ENCODE results near the gene CP. TPM values are rescaled to one million over a fixed set of nuclear protein-coding genes. Genes with fewer than 3 reads are reported as not detected.

The CP gene
- total RNA-seq, 1 donor from 2014 or later = 6.2 TPM

GRCh38 chr3:149145356-149145755 lies 76.3 kb downstream of the CP start:
- Histone ChIP-seq H3K9me3 (replicated peaks) (no peaks in the 10 kb centered on the region), H3K4me1 (no peaks in the 10 kb centered on the region), H3K27ac (replicated peaks) (no peak overlapping the region), H3K27me3 (ENCODE audit: low read depth) (no peaks in the 10 kb centered on the region), H3K4me3 (no peak overlapping the region), H3K36me3 (peaks cover 59% of the 10 kb centered on the region)
- no peak for DNase-seq
- TF ChIP-seq, protein P1, sequence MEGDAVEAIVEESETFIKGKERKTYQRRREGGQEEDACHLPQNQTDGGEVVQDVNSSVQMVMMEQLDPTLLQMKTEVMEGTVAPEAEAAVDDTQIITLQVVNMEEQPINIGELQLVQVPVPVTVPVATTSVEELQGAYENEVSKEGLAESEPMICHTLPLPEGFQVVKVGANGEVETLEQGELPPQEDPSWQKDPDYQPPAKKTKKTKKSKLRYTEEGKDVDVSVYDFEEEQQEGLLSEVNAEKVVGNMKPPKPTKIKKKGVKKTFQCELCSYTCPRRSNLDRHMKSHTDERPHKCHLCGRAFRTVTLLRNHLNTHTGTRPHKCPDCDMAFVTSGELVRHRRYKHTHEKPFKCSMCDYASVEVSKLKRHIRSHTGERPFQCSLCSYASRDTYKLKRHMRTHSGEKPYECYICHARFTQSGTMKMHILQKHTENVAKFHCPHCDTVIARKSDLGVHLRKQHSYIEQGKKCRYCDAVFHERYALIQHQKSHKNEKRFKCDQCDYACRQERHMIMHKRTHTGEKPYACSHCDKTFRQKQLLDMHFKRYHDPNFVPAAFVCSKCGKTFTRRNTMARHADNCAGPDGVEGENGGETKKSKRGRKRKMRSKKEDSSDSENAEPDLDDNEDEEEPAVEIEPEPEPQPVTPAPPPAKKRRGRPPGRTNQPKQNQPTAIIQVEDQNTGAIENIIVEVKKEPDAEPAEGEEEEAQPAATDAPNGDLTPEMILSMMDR (IDR thresholded peaks at IDR 0.05; ENCODE audit: borderline replicate concordance) = no peak
- intact Hi-C loops (cut with micrococcal nuclease) = no loop called here

- H3K36me3 ChIP-seq = peaks cover 46% of the 10 kb centered on the region
- no peaks in the 10 kb centered on the region for H3K27me3 ChIP-seq (ENCODE audit: low read depth)
- TF ChIP-seq, protein P1 (IDR thresholded peaks at IDR 0.05; ENCODE audit: borderline replicate concordance) = no peak
- H3K27ac ChIP-seq (replicated peaks) = no peak overlapping the region
- intact Hi-C loops (cut with micrococcal nuclease) = no loop called here
- H3K4me1 ChIP-seq = no peaks in the 10 kb centered on the region
- H3K4me3 ChIP-seq = no peak overlapping the region
- H3K9me3 ChIP-seq (replicated peaks) = no peaks in the 10 kb centered on the region
- DNase-seq = no peak
Observed at GRCh38 chr3:149142682-149143081, 78.9 kb downstream of the CP start.

DNA sequence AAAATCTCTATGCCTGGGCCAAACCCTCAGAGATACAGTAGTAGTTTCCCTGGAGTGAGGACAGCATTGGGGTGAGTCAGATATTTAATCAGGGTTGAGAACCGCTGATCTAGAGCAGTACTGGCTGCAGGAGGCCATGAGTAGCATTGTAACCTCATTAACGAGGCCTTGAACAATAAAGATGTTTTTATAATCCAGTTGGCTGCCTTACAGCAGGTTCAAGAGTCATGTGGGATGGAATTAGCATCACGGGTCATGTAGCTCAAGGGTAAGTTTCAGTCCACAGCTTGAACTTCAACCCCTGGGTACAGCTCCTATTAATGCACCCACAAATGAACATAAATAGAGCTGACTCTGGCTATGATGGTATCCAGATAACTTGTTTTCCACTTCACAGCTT lies 87.1 kb downstream of the CP start:
- H3K4me1 ChIP-seq = peaks cover 39% of the 10 kb centered on the region
- H3K27me3 ChIP-seq (ENCODE audit: low read depth) = no peaks in the 10 kb centered on the region
- no peaks in the 10 kb centered on the region for H3K9me3 ChIP-seq (replicated peaks)
- H3K36me3 ChIP-seq = no peaks in the 10 kb centered on the region
- H3K4me3 ChIP-seq = no peak overlapping the region
- intact Hi-C loops (cut with micrococcal nuclease) = no loop called here
- TF ChIP-seq, protein P1 (IDR thresholded peaks at IDR 0.05; ENCODE audit: borderline replicate concordance) = no peak
- DNase-seq = no peak
- H3K27ac ChIP-seq (replicated peaks) = no peak overlapping the region

- intact Hi-C loops (cut with micrococcal nuclease) = no loop called here
- no peaks in the 10 kb centered on the region for H3K27me3 ChIP-seq (ENCODE audit: low read depth)
- no peak overlapping the region for H3K27ac ChIP-seq (replicated peaks)
- TF ChIP-seq, protein P1 (IDR thresholded peaks at IDR 0.05; ENCODE audit: borderline replicate concordance) = no peak
- H3K36me3 ChIP-seq = no peaks in the 10 kb centered on the region
- H3K9me3 ChIP-seq (replicated peaks) = no peaks in the 10 kb centered on the region
- peaks cover 54% of the 10 kb centered on the region for H3K4me1 ChIP-seq
- H3K4me3 ChIP-seq = no peak overlapping the region
- DNase-seq = no peak
Observed at GRCh38 chr3:149131589-149131988, 90.0 kb downstream of the CP start.

DNA sequence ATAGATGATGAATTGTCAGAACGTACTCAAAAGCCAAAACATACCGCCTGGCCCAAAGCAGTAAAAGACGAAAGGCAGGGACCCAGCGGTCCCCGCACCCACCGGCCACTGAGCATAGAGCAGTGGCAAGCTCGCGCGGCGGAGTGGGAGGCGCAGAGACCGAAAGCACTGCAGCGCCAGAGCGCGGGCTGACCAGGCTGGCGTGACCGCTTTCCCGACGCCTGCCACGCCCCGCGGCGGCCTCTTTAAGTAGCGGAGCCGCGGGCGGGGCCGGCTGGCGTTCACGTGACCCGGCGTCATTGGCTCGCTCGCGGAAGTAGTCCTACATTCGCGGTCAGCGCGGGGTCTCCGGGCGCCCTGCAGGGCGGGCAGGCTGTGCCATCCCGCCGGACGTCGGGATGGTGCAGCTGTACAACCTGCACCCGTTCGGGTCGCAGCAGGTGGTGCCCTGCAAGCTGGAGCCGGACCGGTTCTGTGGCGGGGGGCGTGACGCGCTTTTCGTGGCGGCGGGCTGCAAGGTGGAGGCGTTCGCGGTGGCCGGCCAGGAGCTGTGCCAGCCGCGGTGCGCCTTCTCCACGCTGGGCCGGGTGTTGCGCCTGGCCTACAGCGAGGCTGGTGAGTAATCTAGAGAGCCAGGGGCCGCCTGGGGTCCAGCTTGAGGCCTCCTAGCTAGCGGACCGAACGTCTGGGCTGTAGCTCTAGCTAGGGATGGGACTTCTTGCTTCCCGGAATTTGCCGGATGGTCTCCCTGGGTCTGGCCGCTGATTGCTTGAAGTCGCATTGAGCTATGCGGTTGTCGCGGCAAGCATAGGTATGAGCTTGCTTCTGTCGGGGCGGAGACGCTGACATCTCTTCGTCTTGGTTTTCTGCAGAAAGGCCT lies 92.1 kb downstream of the CP start, which contains the start of gene HPS3:
TSS of gene HPS3 (plus strand) at position 313 of the 880 bp plus-strand sequence. CDS start at position 399, 86 bp downstream.
- no peaks in the 10 kb centered on the region for H3K27me3 ChIP-seq (ENCODE audit: low read depth)
- H3K27ac ChIP-seq (replicated peaks) = peak within 1 kb of the TSS; percentile 82
- peak; percentile 93 for DNase-seq
- peak within 1 kb of the TSS; percentile 77 for H3K4me3 ChIP-seq
- no peaks in the 10 kb centered on the region for H3K9me3 ChIP-seq (replicated peaks)
- intact Hi-C loops (cut with micrococcal nuclease) = loop anchor here (10.0 kb wide), 2 partner anchors 175 to 345 kb away; partner anchors contain the start of gene TM4SF4
- H3K4me1 ChIP-seq = peaks cover 50% of the 10 kb centered on the region
- H3K36me3 ChIP-seq = no peaks in the 10 kb centered on the region
- TF ChIP-seq, protein P1 (IDR thresholded peaks at IDR 0.05; ENCODE audit: borderline replicate concordance) = no peak

Data from left ventricle myocardium inferior (tissue), 1 donor.